Neural cell (in vitro differentiated cells): ENCODE results near the gene C3orf49. TPM values are rescaled to one million over a fixed set of nuclear protein-coding genes. Genes with fewer than 3 reads are reported as not detected.

Experiments
- H2AFZ ChIP-seq: fragments of 200-600, 300-800 bp; sonication (generic), shearing (Covaris generic); 2 replicates; pipeline ENCODE4 v1.6.0; 2014; ENCODE audit warnings: low read depth, mild to moderate bottlenecking, antibody characterized with exemption, low read length, moderate library complexity
- H3F3A ChIP-seq: fragments of 200-600 bp; shearing (Covaris generic); 2 replicates; pipeline ENCODE4 v1.6.1; 2016; ENCODE audit warnings: mild to moderate bottlenecking, moderate library complexity, mixed read lengths, antibody characterized with exemption, low read length; ENCODE audit not compliant: insufficient read depth, poor library complexity, severe bottlenecking
- H3K27ac ChIP-seq: fragments of 200-600, 300-800 bp; sonication (generic), shearing (Covaris generic); 2 replicates; pipeline ENCODE4 v1.5.1; 2014; ENCODE audit warnings: mild to moderate bottlenecking, low read length, moderate library complexity
- H3K27me3 ChIP-seq: fragments of 300-800, 200-600 bp; sonication (generic), shearing (Covaris generic); 2 replicates; pipeline ENCODE4 v1.6.0; 2014; ENCODE audit warnings: mild to moderate bottlenecking, low read depth, low read length, moderate library complexity; ENCODE audit not compliant: insufficient read depth
- H3K36me3 ChIP-seq: fragments of 300-800, 200-600 bp; sonication (generic), shearing (Covaris generic); 2 replicates; pipeline ENCODE4 v1.5.1; 2014; ENCODE audit warnings: mild to moderate bottlenecking, antibody characterized with exemption, low read length, moderate library complexity; ENCODE audit not compliant: insufficient read depth
- H3K4me2 ChIP-seq: fragments of 300-800, 200-600 bp; sonication (generic), shearing (Covaris generic); 2 replicates; pipeline ENCODE4 v1.6.0; 2014; ENCODE audit warnings: mild to moderate bottlenecking, low read length
- H3K4me3 ChIP-seq: fragments of 300-800, 200-600 bp; sonication (generic), shearing (Covaris generic); 2 replicates; pipeline ENCODE4 v1.5.1; 2014; ENCODE audit warnings: mild to moderate bottlenecking, low read length, moderate library complexity
- H3K79me2 ChIP-seq: fragments of 200-600 bp; shearing (Covaris generic); replicated peaks from 2 replicates; pipeline ENCODE4 v1.6.0; 2014; ENCODE audit warnings: mild to moderate bottlenecking, low read length, moderate library complexity; ENCODE audit not compliant: insufficient read depth
- H3K9ac ChIP-seq: fragments of 300-800, 200-600 bp; sonication (generic), shearing (Covaris generic); 2 replicates; pipeline ENCODE4 v1.6.1; 2016; ENCODE audit warnings: mild to moderate bottlenecking, low read length, mixed read lengths
- H3K9me2 ChIP-seq: fragments of 200-600 bp; shearing (Covaris generic); 2 replicates; pipeline ENCODE4 v1.6.1; 2016; ENCODE audit warnings: mild to moderate bottlenecking, low read length, mixed read lengths; ENCODE audit not compliant: insufficient read depth
- H3K9me3 ChIP-seq: fragments of 200-600, 300-800 bp; sonication (generic), shearing (Covaris generic); 2 replicates; pipeline ENCODE4 v1.6.1; 2016; ENCODE audit warnings: mild to moderate bottlenecking, mixed run types, low read length, moderate library complexity, mixed read lengths
- H4K20me1 ChIP-seq: fragments of 200-600 bp; shearing (Covaris generic); 2 replicates; pipeline ENCODE4 v1.6.1; 2016; ENCODE audit warnings: mild to moderate bottlenecking, mixed run types; ENCODE audit not compliant: insufficient read depth
- CTCF ChIP-seq: fragments of 450-650 bp; IDR thresholded peaks from 2 replicates; pipeline ENCODE4 v1.5.1; 2014; ENCODE audit warnings: antibody characterized with exemption, mild to moderate bottlenecking, moderate library complexity; ENCODE audit not compliant: poor library complexity, severe bottlenecking
- EP300 ChIP-seq: fragments of 450-650 bp; conservative IDR thresholded peaks from 2 replicates; pipeline ENCODE4 v1.6.1; 2014; ENCODE audit warnings: antibody characterized with exemption, mild to moderate bottlenecking, moderate library complexity; ENCODE audit not compliant: poor library complexity, severe bottlenecking
- EZH2 ChIP-seq: fragments of 200-600, 300-800 bp; shearing (Covaris generic), sonication (generic); IDR thresholded peaks from 2 replicates; pipeline ENCODE4 v1.6.1; 2014; ENCODE audit warnings: antibody characterized with exemption, low read length, borderline replicate concordance, mild to moderate bottlenecking; ENCODE audit not compliant: insufficient read depth, poor library complexity, severe bottlenecking
- MXI1 ChIP-seq: fragments of 450-650 bp; conservative IDR thresholded peaks from 2 replicates; pipeline ENCODE4 v1.6.1; 2014; ENCODE audit warnings: antibody characterized with exemption, mild to moderate bottlenecking; ENCODE audit not compliant: poor library complexity, severe bottlenecking
- POLR2AphosphoS5 ChIP-seq: IDR thresholded peaks from 2 replicates; pipeline ENCODE4 v1.6.1; 2012
- RAD21 ChIP-seq: fragments of 450-650 bp; conservative IDR thresholded peaks from 2 replicates; pipeline ENCODE4 v1.6.1; 2014; ENCODE audit warnings: antibody characterized with exemption, mild to moderate bottlenecking, moderate library complexity
- SMC3 ChIP-seq: fragments of 450-650 bp; conservative IDR thresholded peaks from 2 replicates; pipeline ENCODE4 v1.6.1; 2014; ENCODE audit warnings: antibody characterized with exemption, mild to moderate bottlenecking, moderate library complexity; ENCODE audit not compliant: poor library complexity
- TAF1 ChIP-seq: IDR thresholded peaks from 2 replicates; pipeline ENCODE4 v1.6.1; 2012; ENCODE audit warnings: low read depth
- polyA plus RNA-seq: library from polyadenylated mRNA; depleted of rRNA; stranded (reverse); fragments of >200 nt; gene quantifications from 2 replicates; pipeline ENCODE4 v1.2.3, GENCODE V29; 2014

C3orf49 gene
- polyA plus RNA-seq, 1 donor from 2014 or later: not detected

DNA sequence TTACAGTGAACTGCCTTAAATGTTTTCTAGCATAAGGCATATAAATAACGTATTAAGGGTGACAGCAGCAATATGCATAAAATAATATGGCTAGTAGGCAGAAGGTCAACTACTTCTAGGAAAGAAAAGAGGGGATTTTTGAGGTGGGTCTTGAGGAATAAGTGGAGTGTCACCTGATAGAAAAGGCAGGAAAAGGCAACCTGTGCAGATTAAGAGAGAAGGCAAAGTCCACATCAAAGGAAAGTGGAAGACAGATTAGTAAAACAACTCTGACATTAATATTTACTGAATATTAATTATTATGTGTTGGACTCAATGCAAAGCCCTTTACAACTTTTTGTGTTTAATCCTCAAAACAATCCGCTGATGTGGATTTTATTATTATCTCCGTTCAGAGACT lies 41.7 kb downstream of the C3orf49 start:
- Histone ChIP-seq H4K20me1 (no peaks in the 10 kb centered on the region), H2AFZ (no peak overlapping the region), H3K4me3 (no peak overlapping the region), H3K9ac (no peak overlapping the region), H3K27ac (no peak overlapping the region), H3F3A (no peaks in the 10 kb centered on the region), H3K9me2 (no peaks in the 10 kb centered on the region), H3K9me3 (no peaks in the 10 kb centered on the region), H3K27me3 (no peaks in the 10 kb centered on the region), H3K79me2 (peaks cover 14% of the 10 kb centered on the region), H3K4me2 (no peak overlapping the region), H3K36me3 (no peaks in the 10 kb centered on the region)
- TF ChIP-seq CTCF: no peak
- no peak for TF ChIP-seq EZH2
- TF ChIP-seq RAD21: no peak
- TF ChIP-seq EP300: no peak
- no peak for TF ChIP-seq SMC3
- no peak for TF ChIP-seq TAF1

DNA sequence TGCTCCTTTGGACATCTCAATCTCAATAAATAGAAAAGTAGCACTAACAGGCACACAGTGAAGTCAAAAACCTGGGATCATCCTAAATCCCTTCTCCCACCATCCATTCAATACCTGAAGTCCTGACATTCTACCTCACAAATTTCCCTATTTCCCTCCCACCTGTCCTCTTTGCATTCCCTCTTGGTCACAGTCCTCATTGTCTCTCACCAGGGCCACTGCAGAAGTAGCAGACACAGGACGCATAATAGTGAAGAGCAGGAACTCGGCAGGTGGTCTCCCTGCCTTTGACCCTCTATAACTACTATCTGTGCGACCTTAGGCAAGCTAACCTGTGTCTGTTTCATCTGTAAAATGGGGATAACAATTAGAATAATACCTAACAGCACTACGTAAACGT lies 42.2 kb downstream of the C3orf49 start:
- H3K27me3 ChIP-seq: no peaks in the 10 kb centered on the region
- peaks cover 14% of the 10 kb centered on the region for H3K79me2 ChIP-seq
- no peak overlapping the region for H3K4me3 ChIP-seq

GRCh38 chr3:63862804-63863149 lies 43.7 kb downstream of the C3orf49 start:
- H3K27ac ChIP-seq: peak overlapping the region; percentile 74
- TF ChIP-seq EP300 (no peak), TAF1 (no peak), MXI1 (no peak), POLR2AphosphoS5 (no peak), RAD21 (no peak), SMC3 (no peak), CTCF (no peak), EZH2 (no peak)

More for the DNA sequence above, 42.2 kb downstream of the C3orf49 start:
- TF ChIP-seq TAF1 (no peak), CTCF (no peak), RAD21 (no peak), MXI1 (no peak)
- no peak overlapping the region for H3K4me2 ChIP-seq
- no peaks in the 10 kb centered on the region for H3K9me2 ChIP-seq
- H2AFZ ChIP-seq: no peak overlapping the region
- no peak overlapping the region for H3K27ac ChIP-seq
- H3K36me3 ChIP-seq: no peaks in the 10 kb centered on the region
- H3F3A ChIP-seq: no peaks in the 10 kb centered on the region
- H3K9ac ChIP-seq: no peak overlapping the region
- H3K9me3 ChIP-seq: no peaks in the 10 kb centered on the region
- no peaks in the 10 kb centered on the region for H4K20me1 ChIP-seq

More at GRCh38 chr3:63862804-63863149, 43.7 kb downstream of the C3orf49 start:
- Histone ChIP-seq H3K9ac (peak overlapping the region; percentile 90), H3K9me2 (no peaks in the 10 kb centered on the region), H2AFZ (peak overlapping the region; percentile 66), H3F3A (no peaks in the 10 kb centered on the region), H3K27me3 (no peaks in the 10 kb centered on the region), H3K4me3 (peak overlapping the region; percentile 76), H3K9me3 (no peaks in the 10 kb centered on the region), H3K79me2 (peaks cover 20% of the 10 kb centered on the region), H4K20me1 (no peaks in the 10 kb centered on the region), H3K36me3 (no peaks in the 10 kb centered on the region), H3K4me2 (peak overlapping the region; percentile 63)
